Psoas muscle (tissue), 8 donors: ENCODE data around the gene NDUFAF8. TPM values are rescaled to one million over a fixed set of nuclear protein-coding genes. Genes with fewer than 3 reads are reported as not detected.
A peak's percentile ranks its signal among the peaks of the same experiment; 100 is the strongest.

Experiments used
- ATAC-seq, 4 donors: fragments of 200-7000 bp; cut with Tn5 transposase; one replicate each; pipeline ENCODE4 v1.9.1; 2020; ENCODE audit warnings: moderate library complexity in 3 of 4, mild to moderate bottlenecking in 2 of 4
- DNase-seq, 2 donors: peaks; one replicate each; pipeline ENCODE4 v3.0.0-alpha.2; 2020
- H3K27ac ChIP-seq: fragments of 200-600 bp; one replicate; pipeline ENCODE4 v1.8.0; 2022
- H3K27me3 ChIP-seq, 3 donors: fragments of 200-600 bp in 1 of 3; one replicate each; pipeline versions ENCODE4 v1.6.1 to v1.8.0; 2013 to 2022; ENCODE audit warnings: low read length in 2 of 3, mild to moderate bottlenecking in 2 of 3, moderate library complexity in 1 of 3; ENCODE audit not compliant: insufficient read depth in 3 of 3
- H3K36me3 ChIP-seq, 2 donors: fragments of 200-600 bp in 1 of 2; one replicate each; pipeline versions ENCODE4 v1.6.1 to v1.8.0; 2013 to 2022; ENCODE audit warnings: low read depth in 1 of 2, mild to moderate bottlenecking in 1 of 2, moderate library complexity in 1 of 2; ENCODE audit not compliant: insufficient read depth in 1 of 2
- H3K4me1 ChIP-seq: fragments of 200-600 bp; one replicate; pipeline ENCODE4 v1.8.0; 2022
- H3K4me3 ChIP-seq: fragments of 200-600 bp; one replicate; pipeline ENCODE4 v1.8.0; 2022; ENCODE audit warnings: mild to moderate bottlenecking
- H3K9me3 ChIP-seq: fragments of 200-600 bp; one replicate; pipeline ENCODE4 v1.8.0; 2022
- WGBS, 3 donors: extraction: QIAGEN DNeasy Blood & Tissue Kit; methylation state at CpG; one replicate each; pipeline versions ENCODE4 v1.1.6 to v1.1.7; 2013; 5-methylcytosine and 5-hydroxymethylcytosine counted together
- intact Hi-C, 2 donors: fragments of 100-400 bp; cut with DNase I; formaldehyde crosslinking; loops; one replicate each; pipeline versions ENCODE4 v1.11.0 to v1.14.2; 2022
- polyA plus RNA-seq, 3 donors: library from polyadenylated mRNA; stranded (reverse); fragments of 200-250 nt; gene quantifications; one replicate each; pipeline ENCODE4 v1.2.3, GENCODE V29; 2013
- total RNA-seq, 4 donors: library from RNA; stranded (reverse); fragmentation: NEBNext Ultra II Directional in 2 of 4; extraction: Animal tissue kit (Norgen Biotek cat#: 25700) in 2 of 4; gene quantifications; one replicate each; pipeline versions ENCODE4 v1.2.1 to v1.2.4, GENCODE V29; 2021 to 2023
- TF ChIP-seq, protein P1 (sequence below): fragments of 200-600 bp; IDR thresholded peaks from one replicate; pipeline ENCODE4 v1.8.0; 2022; ENCODE audit warnings: antibody characterized with exemption
- donor health status: healthy with polysubstance abuse.
- donor health status: DM: no; HTN: no; CAD: no; lungs with moderate emphysema.
- donor health status: Bipolar disorder and iron deficiency.
- donor health status: healthy.
- donor health status: DM: yes; HTN: yes; CAD: no.
- donor health status: DM: no; HTN: no; CAD: no.
- donor health status: DM: no; HTN: no; CAD: no.
- donor health status: DM: yes; HTN: yes; CAD: no.

NDUFAF8 gene
- total and polyA plus RNA-seq, 7 donors, result 42.4 to 63.8 (median 54.9) TPM

DNA sequence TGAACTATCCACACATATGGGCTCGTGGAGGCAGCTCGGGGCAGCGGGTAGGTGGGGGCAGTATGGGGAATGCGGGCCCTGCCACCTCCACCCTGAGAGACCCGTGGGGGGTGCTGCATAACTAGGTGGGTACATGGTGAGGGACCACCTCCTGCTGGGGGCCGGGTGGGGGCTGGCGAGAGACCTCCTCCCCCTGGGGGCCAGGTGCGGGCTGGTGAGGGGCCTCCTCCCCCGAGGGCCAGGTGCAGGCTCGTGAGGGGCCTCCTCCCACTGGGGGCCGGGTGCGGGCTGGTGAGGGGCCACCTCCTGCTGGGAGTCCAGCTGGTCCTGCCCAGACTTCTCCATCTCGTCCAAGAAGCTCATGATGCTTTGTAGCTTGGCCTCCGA lies 41.7 kb upstream of the NDUFAF8 start:
- no peaks in the 10 kb centered on the region for H3K9me3 ChIP-seq
- H3K27me3 ChIP-seq, result no peaks in the 10 kb centered on the region
- intact Hi-C loops, result no loop called here
- peak overlapping the region; percentile 11 for H3K4me3 ChIP-seq
- no peak overlapping the region for H3K27ac ChIP-seq
- TF ChIP-seq, protein P1, sequence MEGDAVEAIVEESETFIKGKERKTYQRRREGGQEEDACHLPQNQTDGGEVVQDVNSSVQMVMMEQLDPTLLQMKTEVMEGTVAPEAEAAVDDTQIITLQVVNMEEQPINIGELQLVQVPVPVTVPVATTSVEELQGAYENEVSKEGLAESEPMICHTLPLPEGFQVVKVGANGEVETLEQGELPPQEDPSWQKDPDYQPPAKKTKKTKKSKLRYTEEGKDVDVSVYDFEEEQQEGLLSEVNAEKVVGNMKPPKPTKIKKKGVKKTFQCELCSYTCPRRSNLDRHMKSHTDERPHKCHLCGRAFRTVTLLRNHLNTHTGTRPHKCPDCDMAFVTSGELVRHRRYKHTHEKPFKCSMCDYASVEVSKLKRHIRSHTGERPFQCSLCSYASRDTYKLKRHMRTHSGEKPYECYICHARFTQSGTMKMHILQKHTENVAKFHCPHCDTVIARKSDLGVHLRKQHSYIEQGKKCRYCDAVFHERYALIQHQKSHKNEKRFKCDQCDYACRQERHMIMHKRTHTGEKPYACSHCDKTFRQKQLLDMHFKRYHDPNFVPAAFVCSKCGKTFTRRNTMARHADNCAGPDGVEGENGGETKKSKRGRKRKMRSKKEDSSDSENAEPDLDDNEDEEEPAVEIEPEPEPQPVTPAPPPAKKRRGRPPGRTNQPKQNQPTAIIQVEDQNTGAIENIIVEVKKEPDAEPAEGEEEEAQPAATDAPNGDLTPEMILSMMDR, result no peak
- DNase-seq, result no peak
- H3K4me1 ChIP-seq, result no peaks in the 10 kb centered on the region
- ATAC-seq, result no peak
- WGBS, 3 donors, result 76 to 79% (median 79%) methylated on average over 14 of the region's 14 CpGs
- H3K36me3 ChIP-seq, result peaks cover 0 to 3% of the 10 kb centered on the region in 2 donors

DNA sequence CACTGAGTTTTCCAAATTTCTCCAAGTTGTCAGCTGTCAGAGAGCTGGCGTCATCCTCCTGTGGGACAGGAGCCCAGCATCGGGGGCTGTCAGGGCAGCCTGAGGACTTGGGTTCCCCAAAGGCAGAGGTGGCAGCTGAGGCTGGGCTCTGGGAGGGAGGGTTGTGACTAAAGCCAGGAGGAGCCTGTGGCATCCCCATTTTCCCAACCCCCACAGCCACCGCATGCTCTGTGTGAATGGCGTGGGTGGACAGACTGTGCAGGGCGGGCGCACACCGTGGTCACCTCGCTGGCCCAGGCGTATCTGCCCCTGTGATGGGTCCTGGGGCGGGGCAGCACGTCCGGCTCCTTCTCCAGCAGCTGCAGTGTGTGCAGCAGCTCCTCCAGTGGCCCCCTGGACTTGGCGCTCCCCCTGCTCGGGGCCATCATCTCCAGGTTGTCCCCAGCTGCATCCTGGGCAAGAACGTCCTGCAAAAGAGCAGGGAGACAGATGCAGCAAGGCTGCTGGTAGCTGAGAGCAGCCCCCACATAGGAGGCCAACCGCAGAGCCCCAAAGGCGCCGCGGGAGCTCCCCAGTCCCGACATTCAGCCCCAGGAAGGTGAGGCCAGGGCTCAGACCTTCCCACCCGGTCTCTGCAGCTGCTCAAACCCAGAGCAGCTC lies 41.2 kb upstream of the NDUFAF8 start:
- intact Hi-C loops, result no loop called here
- no peak overlapping the region for H3K27ac ChIP-seq
- no peaks in the 10 kb centered on the region for H3K9me3 ChIP-seq
- H3K27me3 ChIP-seq, result no peaks in the 10 kb centered on the region
- H3K4me3 ChIP-seq, result peak overlapping the region; percentile 11
- no peak for DNase-seq
- 79 to 82% (median 81%) methylated on average over 21 of the region's 21 CpGs for WGBS, 3 donors
- TF ChIP-seq, protein P1, result no peak
- ATAC-seq, result no peak
- peaks cover 0 to 3% of the 10 kb centered on the region in 2 donors for H3K36me3 ChIP-seq
- H3K4me1 ChIP-seq, result no peaks in the 10 kb centered on the region

DNA sequence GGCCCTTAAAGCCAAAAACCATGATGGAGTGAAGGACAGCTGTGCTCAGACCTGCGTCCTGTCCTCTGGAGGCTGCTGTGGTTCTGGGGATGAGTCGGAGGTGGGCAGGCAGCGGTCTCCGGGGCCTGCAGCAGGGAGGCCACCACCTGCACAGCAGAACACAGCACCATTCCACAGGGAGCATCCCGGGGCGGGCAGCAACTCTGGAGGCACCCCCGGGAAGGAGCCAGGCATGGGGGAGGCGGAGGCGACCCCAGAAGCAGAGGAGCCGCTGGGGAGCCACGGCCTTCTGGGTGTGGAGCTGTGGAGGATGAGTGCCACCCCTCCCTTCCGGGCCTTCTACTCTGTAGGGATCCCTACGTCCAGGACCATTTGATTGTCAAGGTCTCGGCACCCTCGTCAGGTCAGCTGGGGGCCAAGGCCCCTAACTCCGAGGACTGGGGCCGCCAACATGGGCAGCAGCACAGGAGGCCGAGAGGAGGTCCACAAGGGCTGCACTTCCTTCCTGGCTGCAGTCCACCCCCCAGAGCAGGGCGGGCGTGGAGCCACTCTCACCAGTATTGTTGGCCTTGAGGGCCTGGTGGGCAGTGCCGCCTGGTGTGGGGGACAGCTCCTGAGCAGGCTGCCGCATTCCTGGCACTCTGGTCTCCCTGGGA lies 40.2 kb upstream of the NDUFAF8 start:
- WGBS, 3 donors, result 86 to 91% (median 89%) methylated on average over 22 of the region's 22 CpGs
- intact Hi-C loops, result no loop called here
- H3K4me1 ChIP-seq, result no peaks in the 10 kb centered on the region
- no peaks in the 10 kb centered on the region for H3K27me3 ChIP-seq
- H3K9me3 ChIP-seq, result no peaks in the 10 kb centered on the region
- H3K27ac ChIP-seq, result no peak overlapping the region
- no peak overlapping the region for H3K4me3 ChIP-seq
- no peak for DNase-seq
- ATAC-seq, result no peak
- TF ChIP-seq, protein P1, result no peak
- H3K36me3 ChIP-seq, result peaks cover 0 to 3% of the 10 kb centered on the region in 2 donors

DNA sequence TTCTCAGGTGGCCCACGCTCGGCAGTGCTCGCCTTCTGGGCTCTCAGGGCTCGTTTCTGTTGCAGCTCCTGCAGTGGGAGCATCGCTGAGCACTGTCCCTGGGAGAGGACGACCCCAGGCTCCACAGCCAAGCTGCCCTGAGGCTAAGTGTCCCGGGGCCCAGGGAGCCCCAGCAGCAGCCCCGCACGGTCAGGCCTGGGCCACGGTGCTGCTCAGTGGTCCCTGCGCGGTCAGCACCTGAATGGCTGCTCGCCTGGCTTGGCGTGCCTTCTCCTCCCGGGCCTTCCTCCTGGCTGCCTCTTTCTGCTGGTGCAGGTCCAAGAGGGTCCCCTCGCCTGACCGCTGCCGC lies 39.7 kb upstream of the NDUFAF8 start:
- H3K9me3 ChIP-seq, result no peaks in the 10 kb centered on the region
- H3K27ac ChIP-seq, result no peak overlapping the region
- H3K4me1 ChIP-seq, result no peaks in the 10 kb centered on the region
- intact Hi-C loops, result no loop called here
- no peak overlapping the region for H3K4me3 ChIP-seq
- ATAC-seq (no peak), DNase-seq (no peak)
- H3K27me3 ChIP-seq, result no peaks in the 10 kb centered on the region
- H3K36me3 ChIP-seq, result peaks cover 0 to 3% of the 10 kb centered on the region in 2 donors
- 93 to 97% (median 97%) methylated on average over 15 to 18 of the region's 18 CpGs for WGBS, 3 donors
- TF ChIP-seq, protein P1, result no peak
